ENCODE measurements around the gene NUCB1. TPM values are rescaled to one million over a fixed set of nuclear protein-coding genes. Genes with fewer than 3 reads are reported as not detected.

NUCB1 gene
- total and polyA plus RNA-seq, 9 of the 15 experiments (the other 6 are each of a cell fraction or from before 2014, with no cell fraction given) = 3.1 to 153 (median 71.7) TPM

GRCh38 chr19:48873476-48874302 is 26.4 kb upstream of the NUCB1 start (continued):
- no peak for TF ChIP-seq SNAPC5 (CRISPR knock-in tag; IDR thresholded peaks at IDR 0.05)
- peak; percentile 41 to 84; a peak in 3 of 4 replicates for TF ChIP-seq FOXK2 (conservative IDR thresholded peaks at IDR 0.05 in 1 of 2, IDR thresholded peaks at IDR 0.05 in 1 of 2; ENCODE audit: low read depth in 2 of 2)
- TF ChIP-seq ZBTB8A (IDR thresholded peaks at IDR 0.05; ENCODE audit: partially characterized antibody) = no peak
- peak; percentile 86 for TF ChIP-seq HMBOX1 (IDR thresholded peaks at IDR 0.05)
- peak; percentile 56 for TF ChIP-seq LCOR (CRISPR knock-in tag; IDR thresholded peaks at IDR 0.05)
- TF ChIP-seq MAX (CRISPR knock-in tag; IDR thresholded peaks at IDR 0.05) = peak; percentile 90
- TF ChIP-seq ZNF695 (CRISPR knock-in tag; IDR thresholded peaks at IDR 0.05) = no peak
- TF ChIP-seq PBX2 (CRISPR knock-in tag; IDR thresholded peaks at IDR 0.05; ENCODE audit: low read depth) = no peak
- peak; percentile 29; the same call in 1 of the 2 replicates for TF ChIP-seq PBX2 (tag; conservative IDR thresholded peaks at IDR 0.05; ENCODE audit: low read depth)
- TF ChIP-seq JUN (IDR thresholded peaks at IDR 0.05; ENCODE audit: borderline replicate concordance, low read depth, low read length) = peak; percentile 59; the same call in 1 of the 2 replicates
- no peak; the same call in 1 of the 2 replicates for TF ChIP-seq JUN (CRISPR knock-in tag; IDR thresholded peaks at IDR 0.05; ENCODE audit: borderline replicate concordance)
- TF ChIP-seq HNRNPLL (IDR thresholded peaks at IDR 0.05; ENCODE audit: low read depth, low read length, poor library complexity, severe bottlenecking) = no peak
- no peak for TF ChIP-seq MAFF (IDR thresholded peaks at IDR 0.05; ENCODE audit: low read length)
- TF ChIP-seq TFAM (CRISPR knock-in tag; conservative IDR thresholded peaks at IDR 0.05) = no peak
- peak; percentile 55; the same call in 1 of the 2 replicates for TF ChIP-seq CHD2 (IDR thresholded peaks at IDR 0.05; ENCODE audit: low read depth, low read length)
- no peak for TF ChIP-seq HMGN3 (IDR thresholded peaks at IDR 0.05; ENCODE audit: borderline replicate concordance, extremely low read depth, insufficient read length, low read depth, low read length)
- TF ChIP-seq IRF2 (CRISPR knock-in tag; IDR thresholded peaks at IDR 0.05) = no peak
- TF ChIP-seq ARNT (IDR thresholded peaks at IDR 0.05) = peak; percentile 85 to 94
- TF ChIP-seq STAT5B (CRISPR knock-in tag; IDR thresholded peaks at IDR 0.05) = no peak
- no peak for TF ChIP-seq USF2 (CRISPR knock-in tag; IDR thresholded peaks at IDR 0.05)
- TF ChIP-seq E2F1 (CRISPR knock-in tag; IDR thresholded peaks at IDR 0.05) = peak; percentile 62; the same call in 1 of the 2 replicates
- TF ChIP-seq L3MBTL2 (IDR thresholded peaks at IDR 0.05) = peak; percentile 53
